Limb (tissue), 2 donors: ENCODE results near the gene FAM72A.
"Not testable (repeated sequence)": the region's sequence is repeated elsewhere in the genome, so short reads cannot be mapped to it uniquely, and the experiment has no call there.

ENCODE experiments used
- DNase-seq, 2 donors: peaks; one replicate each; pipeline ENCODE4 v3.0.0-alpha.2; 2016; ENCODE audit errors: extremely low spot score in 2 of 2

Gene FAM72A

GRCh38 chr1:206169794-206170193, 32.8 kb downstream of the FAM72A start:
- DNase-seq, result not testable (repeated sequence)

- not testable (repeated sequence) for DNase-seq
Observed at GRCh38 chr1:206167350-206168029, 35.1 kb downstream of the FAM72A start.

- no peak for DNase-seq
Observed at GRCh38 chr1:206145771-206146290, 56.8 kb downstream of the FAM72A start.

DNA sequence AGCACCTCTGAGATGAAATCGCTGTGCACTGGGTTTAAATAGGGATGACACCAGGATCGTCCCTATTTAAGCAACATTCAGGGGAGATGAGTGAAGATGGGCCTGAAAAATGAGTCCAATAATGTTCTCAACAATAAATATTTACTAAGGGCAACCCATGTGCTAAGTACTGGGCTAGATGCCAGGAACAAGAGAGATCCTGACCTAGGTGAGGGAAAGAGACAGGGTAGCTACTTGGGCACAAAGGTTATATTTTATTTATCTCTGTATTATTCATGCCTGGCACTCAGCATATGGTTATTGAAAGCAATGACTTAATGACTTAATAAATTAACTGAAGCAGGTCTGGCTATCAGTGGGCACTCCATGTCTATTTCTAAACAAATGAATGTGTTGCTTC, 58.0 kb downstream of the FAM72A start:
- DNase-seq, result no peak

GRCh38 chr1:206143537-206144172, 59.0 kb downstream of the FAM72A start:
- DNase-seq, result peak; percentile 62 to 63

GRCh38 chr1:206142770-206143169, 59.9 kb downstream of the FAM72A start:
- no peak for DNase-seq

DNA sequence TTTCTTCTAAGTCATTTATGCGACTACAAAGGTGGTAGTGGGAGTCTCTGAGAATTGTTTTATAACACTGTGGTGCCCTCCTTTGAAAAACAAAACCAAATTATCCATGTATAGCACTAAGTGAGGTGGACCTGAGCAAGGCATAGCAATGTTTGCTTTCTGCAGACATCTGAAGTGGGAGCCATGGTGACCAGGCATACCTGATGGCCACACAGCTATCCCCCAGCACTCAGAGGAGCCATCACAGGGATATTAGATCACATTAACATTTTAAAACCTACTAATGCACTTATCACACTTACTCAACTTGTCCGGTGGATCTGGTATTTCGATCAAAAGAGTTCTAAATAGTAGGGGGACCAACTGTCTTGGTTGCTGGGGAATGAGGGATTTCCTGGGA, 60.6 kb downstream of the FAM72A start:
- DNase-seq, result no peak

- no peak for DNase-seq
Observed at GRCh38 chr1:206136241-206136640, 66.4 kb downstream of the FAM72A start.
